H1 (cell line): ENCODE data around the gene COL27A1. TPM values are rescaled to one million over a fixed set of nuclear protein-coding genes. Genes with fewer than 3 reads are reported as not detected.

ENCODE experiments used
- CTCF ChIA-PET: fragments of 300-600 bp; sonication (Branson Sonifier 250); formaldehyde crosslinking; loops from one replicate; lab custom pipeline; 2021; ENCODE audit not compliant: partially characterized antibody; lab: Charles Lee
- POLR2A ChIA-PET: fragments of 300-600 bp; sonication (Branson Sonifier 250); formaldehyde crosslinking; loops from one replicate; lab custom pipeline; 2021; ENCODE audit warnings: inconsistent platforms; ENCODE audit not compliant: partially characterized antibody; lab: Charles Lee
- DNase-seq, 2 experiments: peaks; one replicate each; pipeline versions ENCODE4 v3.0.0 to v3.0.0-alpha.2; 2010 to 2022; ENCODE audit warnings: low spot score in 2 of 2, low read depth in 1 of 2, mixed read lengths in 1 of 2
- FAIRE-seq: peaks from 2 replicates; lab custom pipeline; 2011; peaks lifted over from hg19 to GRCh38; lab: Jason Lieb, UNC
- H2AFZ ChIP-seq: 2 replicates; pipeline ENCODE4 v1.8.1; 2012; ENCODE audit warnings: low read length, inconsistent platforms
- H2AK5ac ChIP-seq: 2 replicates; pipeline ENCODE4 v1.6.1; 2013; ENCODE audit warnings: low read depth, low read length
- H2BK120ac ChIP-seq: replicated peaks from 2 replicates; pipeline ENCODE3; 2013; ENCODE audit warnings: low read depth, low read length, inconsistent platforms
- H2BK12ac ChIP-seq: 2 replicates; pipeline ENCODE4 v1.6.1; 2013; ENCODE audit warnings: low read depth, low read length
- H2BK15ac ChIP-seq: 2 replicates; pipeline ENCODE4 v1.6.1; 2013; ENCODE audit warnings: low read length
- H2BK20ac ChIP-seq: 2 replicates; pipeline ENCODE4 v1.6.1; 2013; ENCODE audit warnings: low read length
- H2BK5ac ChIP-seq: 2 replicates; pipeline ENCODE4 v1.6.1; 2013; ENCODE audit warnings: low read depth, low read length
- H3K14ac ChIP-seq: 2 replicates; pipeline ENCODE4 v1.6.1; 2013; ENCODE audit warnings: inconsistent platforms; ENCODE audit not compliant: insufficient read length
- H3K18ac ChIP-seq: 2 replicates; pipeline ENCODE4 v1.6.1; 2013; ENCODE audit warnings: low read length; ENCODE audit errors: extremely low read depth
- H3K23ac ChIP-seq: 2 replicates; pipeline ENCODE4 v1.6.1; 2013; ENCODE audit warnings: inconsistent platforms; ENCODE audit not compliant: insufficient read length
- H3K23me2 ChIP-seq: 2 replicates; pipeline ENCODE4 v1.6.1; 2013; ENCODE audit warnings: low read depth, low read length
- H3K27ac ChIP-seq: 2 replicates; pipeline ENCODE4 v1.6.1; 2011; ENCODE audit warnings: low read depth, low read length, inconsistent platforms
- H3K27me3 ChIP-seq, 4 experiments: replicated peaks in 1 of 4; 1 replicate in 1 of 4; 2 replicates in 3 of 4; pipeline versions ENCODE4 v1.6.1 to v1.8.1; 2011 to 2013; ENCODE audit warnings: low read length in 3 of 4, mild to moderate bottlenecking in 3 of 4, inconsistent platforms in 2 of 4, mixed read lengths in 2 of 4, moderate library complexity in 1 of 4; ENCODE audit not compliant: control insufficient read depth in 3 of 4, insufficient read depth in 3 of 4; ENCODE audit errors: extremely low read depth in 1 of 4
- H3K36me3 ChIP-seq, 4 experiments: 2 replicates each; pipeline versions ENCODE4 v1.6.1 to v1.8.1; 2011 to 2013; ENCODE audit warnings: mild to moderate bottlenecking in 4 of 4, low read length in 3 of 4, moderate library complexity in 2 of 4, control low read depth in 1 of 4, inconsistent platforms in 1 of 4; ENCODE audit not compliant: insufficient read depth in 4 of 4, control insufficient read depth in 2 of 4
- H3K4ac ChIP-seq: replicated peaks from 2 replicates; pipeline ENCODE3; 2013; ENCODE audit warnings: low read length, low read depth, mixed read lengths, inconsistent platforms; ENCODE audit not compliant: insufficient read length
- H3K4me1 ChIP-seq, 4 experiments: replicated peaks in 1 of 4; 1 replicate in 1 of 4; 2 replicates in 3 of 4; pipeline versions ENCODE4 v1.6.1 to v1.8.1; 2011 to 2013; ENCODE audit warnings: low read length in 3 of 4, inconsistent platforms in 2 of 4, mixed read lengths in 1 of 4; ENCODE audit not compliant: insufficient read depth in 4 of 4, control insufficient read depth in 3 of 4
- H3K4me2 ChIP-seq, 2 experiments: 2 replicates each; pipeline versions ENCODE4 v1.6.1 to v1.8.1; 2011 to 2013; ENCODE audit warnings: low read depth in 2 of 2, low read length in 2 of 2, control low read depth in 1 of 2, inconsistent platforms in 1 of 2, mild to moderate bottlenecking in 1 of 2; ENCODE audit not compliant: insufficient read depth in 1 of 2
- H3K4me3 ChIP-seq, 4 experiments: fragments of 200-600, 300-600 bp in 1 of 4; sonication (generic), shearing (Covaris generic), sonication (Bioruptor Twin) in 1 of 4; 2 replicates each; pipeline versions ENCODE4 v1.5.1 to v1.8.1; 2011 to 2016; ENCODE audit warnings: low read length in 4 of 4, low read depth in 3 of 4, control low read depth in 2 of 4, inconsistent platforms in 2 of 4, mild to moderate bottlenecking in 2 of 4, mixed read lengths in 1 of 4, moderate library complexity in 1 of 4; ENCODE audit not compliant: insufficient read depth in 2 of 4; ENCODE audit errors: extremely low read depth in 1 of 4
- H3K56ac ChIP-seq: replicated peaks from 2 replicates; pipeline ENCODE3; 2013; ENCODE audit warnings: low read depth, mild to moderate bottlenecking, mixed read lengths, low read length, inconsistent platforms; ENCODE audit not compliant: insufficient read length
- H3K79me1 ChIP-seq: 2 replicates; pipeline ENCODE4 v1.6.1; 2013; ENCODE audit warnings: low read depth, low read length, control low read depth
- H3K79me2 ChIP-seq, 2 experiments: 2 replicates each; pipeline versions ENCODE4 v1.6.1 to v1.8.1; 2012 to 2013; ENCODE audit warnings: low read length in 2 of 2, mild to moderate bottlenecking in 2 of 2, inconsistent platforms in 1 of 2; ENCODE audit not compliant: insufficient read depth in 2 of 2, control insufficient read depth in 1 of 2
- H3K9ac ChIP-seq, 4 experiments: replicated peaks in 1 of 4; 1 replicate in 1 of 4; 2 replicates in 3 of 4; pipeline versions ENCODE4 v1.6.1 to v1.8.1; 2011 to 2013; ENCODE audit warnings: low read depth in 3 of 4, low read length in 3 of 4, control low read depth in 2 of 4, mild to moderate bottlenecking in 2 of 4, moderate library complexity in 2 of 4, inconsistent platforms in 1 of 4; ENCODE audit errors: extremely low read depth in 1 of 4
- H3K9me3 ChIP-seq, 2 experiments: 2 replicates each; pipeline versions ENCODE4 v1.6.1 to v1.8.1; 2012 to 2013; ENCODE audit warnings: mild to moderate bottlenecking in 2 of 2, moderate library complexity in 2 of 2, control low read depth in 1 of 2, inconsistent platforms in 1 of 2, low read depth in 1 of 2, low read length in 1 of 2, mixed read lengths in 1 of 2; ENCODE audit not compliant: insufficient read depth in 2 of 2
- H4K20me1 ChIP-seq, 2 experiments: replicated peaks in 1 of 2; 2 replicates each; pipeline versions ENCODE3 to v1.8.1; 2011 to 2013; ENCODE audit warnings: inconsistent platforms in 2 of 2, low read length in 2 of 2, mild to moderate bottlenecking in 1 of 2; ENCODE audit not compliant: insufficient read depth in 2 of 2, control insufficient read depth in 1 of 2
- H4K5ac ChIP-seq: 2 replicates; pipeline ENCODE4 v1.6.1; 2013; ENCODE audit warnings: low read length, low read depth, mixed read lengths, inconsistent platforms; ENCODE audit not compliant: insufficient read length
- H4K8ac ChIP-seq: 2 replicates; pipeline ENCODE4 v1.8.0; 2013; ENCODE audit warnings: mild to moderate bottlenecking, moderate library complexity, low read length, inconsistent platforms; ENCODE audit not compliant: insufficient read depth; ENCODE audit errors: extremely low read depth
- H4K91ac ChIP-seq: replicated peaks from 2 replicates; pipeline ENCODE3; 2013; ENCODE audit warnings: low read length, mixed read lengths, inconsistent platforms; ENCODE audit not compliant: insufficient read length
- BACH1 ChIP-seq: IDR thresholded peaks from 2 replicates; pipeline ENCODE4 v1.6.1; 2012; ENCODE audit warnings: low read length, improper control_type of control experiment
- CTBP2 ChIP-seq: IDR thresholded peaks from 2 replicates; pipeline ENCODE4 v1.7.0; 2011; ENCODE audit warnings: borderline replicate concordance, mild to moderate bottlenecking, moderate library complexity, mixed read lengths, low read length; ENCODE audit not compliant: insufficient read depth, insufficient read length
- KDM1A ChIP-seq: fragments of 200-600, 300-600 bp; sonication (generic); IDR thresholded peaks from 2 replicates; pipeline ENCODE4 v1.7.1; 2016; ENCODE audit warnings: mild to moderate bottlenecking, low read length, borderline replicate concordance
- MAFK ChIP-seq: IDR thresholded peaks from 2 replicates; pipeline ENCODE4 v1.6.1; 2012; ENCODE audit warnings: low read depth, mild to moderate bottlenecking, improper control_type of control experiment, low read length
- NRF1 ChIP-seq: IDR thresholded peaks from 2 replicates; pipeline ENCODE4 v1.6.1; 2011; ENCODE audit warnings: mild to moderate bottlenecking, low read depth, low read length, improper control_type of control experiment
- POLR2AphosphoS5 ChIP-seq: IDR thresholded peaks from 2 replicates; pipeline ENCODE4 v1.6.1; 2011; ENCODE audit warnings: low read depth, low read length
- RAD21 ChIP-seq, 2 experiments: IDR thresholded peaks in 1 of 2; conservative IDR thresholded peaks in 1 of 2; 2 replicates each; pipeline ENCODE4 v1.6.1; 2011; ENCODE audit warnings: low read depth in 2 of 2, low read length in 2 of 2, improper control_type of control experiment in 1 of 2, inconsistent platforms in 1 of 2, mild to moderate bottlenecking in 1 of 2, moderate library complexity in 1 of 2
- TEAD4 ChIP-seq: IDR thresholded peaks from 2 replicates; pipeline ENCODE4 v1.6.1; 2012; ENCODE audit warnings: low read depth, low read length, inconsistent platforms, mixed read lengths
- WGBS, 2 experiments: shearing (Covaris generic) in 1 of 2; methylation state at CpG; one replicate each; pipeline versions ENCODE4 v1.1.6 to v1.1.7; 2013 to 2015; ENCODE audit warnings: low lambda C conversion rate in 2 of 2, mixed read lengths in 2 of 2, inconsistent platforms in 1 of 2, low coverage in 1 of 2, missing lambda C conversion rate in 1 of 2; ENCODE audit not compliant: insufficient replicate concordance in 2 of 2, insufficient coverage in 1 of 2, insufficient read length in 1 of 2; ENCODE audit errors: extremely low coverage in 1 of 2, missing lambda C conversion rate in 1 of 2; 5-methylcytosine and 5-hydroxymethylcytosine counted together
- polyA plus RNA-seq, 7 experiments: library from polyadenylated mRNA; depleted of rRNA in 3 of 7; stranded (reverse) in 5 of 7; unstranded in 2 of 7; fragments of >200 nt in 5 of 7; fragments of 200-250 nt in 2 of 7; gene quantifications; 1 replicate in 5 of 7; 2 replicates in 1 of 7; 4 replicates in 1 of 7; pipeline versions ENCODE4 v1.2.1 to v1.2.3, GENCODE V29; 2011 to 2013; ENCODE audit warnings: missing spikeins in 2 of 7, mixed read lengths in 2 of 7
- total RNA-seq: library from RNA; stranded (reverse); fragmentation: NEBNext Ultra II Directional; extraction: Animal tissue kit (Norgen Biotek cat#: 25700); gene quantifications from 2 replicates; pipeline ENCODE4 v1.2.1, GENCODE V29; 2021
- TF ChIP-seq, protein P1 (sequence below): IDR thresholded peaks from 2 replicates; pipeline ENCODE4 v1.6.1; 2012; ENCODE audit warnings: inconsistent platforms

Gene COL27A1
- total and polyA plus RNA-seq, 2 of the 8 experiments (the other 6 are each of a cell fraction or from before 2014, with no cell fraction given): 15.1 to 22.8 TPM

DNA sequence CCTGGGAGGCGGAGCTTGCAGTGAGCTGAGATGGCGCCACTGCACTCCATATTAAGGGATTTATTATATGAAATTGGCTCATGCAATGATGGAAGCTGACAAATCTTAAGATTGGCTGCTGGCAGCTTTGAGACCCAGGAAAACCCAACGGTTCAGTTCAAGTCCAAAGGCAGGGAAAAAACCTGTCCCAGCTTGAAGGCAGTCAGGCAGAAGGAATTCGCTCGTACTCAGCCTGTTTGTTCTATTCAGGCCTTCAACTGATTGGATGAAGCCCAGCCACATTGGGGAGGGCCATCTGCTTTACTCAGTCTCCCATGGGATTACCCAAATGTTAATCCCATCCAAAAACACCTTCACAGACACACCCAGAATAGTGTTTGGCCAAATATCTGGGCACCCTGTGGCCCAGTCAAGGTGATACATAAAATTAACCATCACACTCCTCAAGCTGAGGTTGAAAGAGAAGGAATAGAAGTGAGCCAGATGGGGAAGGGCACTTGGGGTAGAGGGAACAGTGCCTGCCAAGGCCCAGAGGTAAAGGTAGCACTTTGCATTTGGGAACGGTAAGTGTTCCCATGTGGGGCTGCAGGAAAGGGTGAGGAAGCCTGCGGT, 159.0 kb downstream of the COL27A1 start:
- Histone ChIP-seq H3K4ac (no peak overlapping the region), H2AFZ (no peak overlapping the region), H3K79me2 (no peaks in the 10 kb centered on the region), H2BK120ac (no peak overlapping the region), H4K91ac (no peak overlapping the region), H4K20me1 (no peaks in the 10 kb centered on the region), H3K4me3 (no peak overlapping the region), H2BK15ac (no peak overlapping the region), H2BK12ac (no peak overlapping the region), H2AK5ac (no peak overlapping the region), H2BK20ac (no peak overlapping the region), H3K9me3 (no peaks in the 10 kb centered on the region), H4K8ac (no peak overlapping the region), H3K23me2 (peaks cover 1% of the 10 kb centered on the region; the same call in 1 of the 2 replicates), H2BK5ac (no peak overlapping the region), H3K4me1 (no peaks in the 10 kb centered on the region), H3K14ac (no peak overlapping the region), H3K23ac (no peak overlapping the region), H3K9ac (no peak overlapping the region), H3K4me2 (no peak overlapping the region), H3K79me1 (no peaks in the 10 kb centered on the region), H3K27me3 (no peaks in the 10 kb centered on the region), H3K56ac (no peak overlapping the region), H3K18ac (no peak overlapping the region), H4K5ac (no peak overlapping the region), H3K36me3 (no peaks in the 10 kb centered on the region), H3K27ac (no peak overlapping the region)
- DNase-seq (peak in 1 of 2 experiments; percentile 33), FAIRE-seq (no peak)
- TF ChIP-seq BACH1: no peak
- TF ChIP-seq, protein P1, sequence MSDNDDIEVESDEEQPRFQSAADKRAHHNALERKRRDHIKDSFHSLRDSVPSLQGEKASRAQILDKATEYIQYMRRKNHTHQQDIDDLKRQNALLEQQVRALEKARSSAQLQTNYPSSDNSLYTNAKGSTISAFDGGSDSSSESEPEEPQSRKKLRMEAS: no peak
- TF ChIP-seq KDM1A: no peak
- no peak for TF ChIP-seq TEAD4
- no peak for TF ChIP-seq RAD21 (IDR thresholded peaks at IDR 0.05 in 1 of 2, conservative IDR thresholded peaks at IDR 0.05 in 1 of 2; ENCODE audit: low read depth in 2 of 2, low read length in 2 of 2)
- no peak for TF ChIP-seq CTBP2
- TF ChIP-seq MAFK: no peak
- TF ChIP-seq NRF1: no peak
- no peak for TF ChIP-seq POLR2AphosphoS5
- ChIA-PET CTCF (interaction anchor here (0.7 to 4.6 kb wide), 6 partner anchors 15 to 231 kb away, joined by 3 to 29 read pairs (median 4); no protein-coding TSS in a partner anchor), POLR2A (interaction anchor here (0.6 kb wide), 1 partner anchor 1879 kb away, joined by 3 read pairs; no protein-coding TSS in a partner anchor)
- WGBS, 2 experiments: 91% methylated on average over 7 of the region's 7 CpGs; no CpG with 5 or more reads in 1 of the 2 experiments
